SK-N-MC (cell line): ENCODE results near the gene PAFAH1B1.
A peak's percentile ranks its signal among the peaks of the same experiment; 100 is the strongest.

Experiments used
- DNase-seq: peaks from one replicate; pipeline ENCODE4 v3.0.0-alpha.2; 2011; ENCODE audit warnings: low read depth, low spot score
- H3K27ac ChIP-seq: fragments of 200-600 bp; sonication (generic); 2 replicates; pipeline ENCODE4 v1.5.1; 2016; ENCODE audit warnings: mixed run types
- H3K36me3 ChIP-seq: fragments of 200-600 bp; sonication (generic); 2 replicates; pipeline ENCODE4 v1.6.1; 2017; ENCODE audit warnings: antibody characterized with exemption, low read length, mixed read lengths; ENCODE audit not compliant: insufficient read depth
- H3K4me3 ChIP-seq: fragments of 200-600 bp; sonication (generic); 2 replicates; pipeline ENCODE4 v1.5.1; 2016
- H3K9ac ChIP-seq: fragments of 200-600 bp; sonication (generic); 2 replicates; pipeline ENCODE4 v1.8.0; 2017; ENCODE audit warnings: mixed run types, mixed read lengths; ENCODE audit not compliant: insufficient read length
- H3K9me3 ChIP-seq: fragments of 200-600 bp; sonication (generic); 2 replicates; pipeline ENCODE4 v1.6.1; 2017; ENCODE audit warnings: low read depth, mild to moderate bottlenecking, antibody characterized with exemption, low read length, moderate library complexity, mixed read lengths
- EZH2 ChIP-seq: fragments of 200-600 bp; sonication (generic); IDR thresholded peaks from one replicate; pipeline ENCODE4 v1.6.1; 2017; ENCODE audit warnings: antibody characterized with exemption
- FOXP2 ChIP-seq: optimal IDR thresholded peaks from 2 replicates; pipeline ENCODE3; 2011; ENCODE audit warnings: mild to moderate bottlenecking, moderate library complexity; ENCODE audit not compliant: insufficient read depth; ENCODE audit errors: extremely low read length, control extremely low read depth
- POLR2AphosphoS5 ChIP-seq: IDR thresholded peaks from 2 replicates; pipeline ENCODE4 v1.6.1; 2012; ENCODE audit warnings: mild to moderate bottlenecking, low read depth, low read length, borderline replicate concordance

PAFAH1B1 gene

DNA sequence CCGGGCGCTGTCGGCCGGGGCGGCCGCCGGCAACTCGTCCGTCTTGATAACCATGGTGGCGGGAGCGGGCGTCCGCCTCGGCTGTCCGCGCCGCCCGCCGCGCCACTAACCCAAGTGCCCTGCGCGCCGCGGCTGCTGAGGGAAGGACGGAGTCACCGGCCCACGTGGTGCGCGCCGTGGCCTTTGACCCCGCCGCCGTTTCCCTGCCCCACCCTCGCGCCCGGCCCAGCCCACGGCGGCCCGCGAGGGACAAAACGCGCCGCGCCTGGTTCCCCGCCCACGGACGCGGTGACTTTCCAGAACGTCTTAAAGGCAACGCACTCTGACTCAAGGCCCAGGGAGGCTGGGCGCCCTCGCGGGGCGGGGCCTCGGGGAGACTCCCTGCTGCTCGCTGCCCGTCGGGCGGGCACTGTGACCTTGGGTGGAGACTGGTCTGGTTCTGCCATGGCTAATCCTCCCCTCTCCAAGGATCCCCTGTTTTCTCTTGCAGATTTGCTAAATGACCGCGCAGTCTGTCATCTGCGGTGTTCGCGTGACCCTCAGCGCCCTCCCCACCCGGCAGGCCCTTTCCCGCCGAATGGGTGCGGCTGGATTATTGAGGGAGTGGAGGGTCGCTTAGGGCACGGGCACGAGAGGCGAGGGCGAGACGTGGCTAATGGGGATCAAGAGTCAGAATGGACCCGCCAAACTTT lies 118.3 kb downstream of the PAFAH1B1 start, which contains the start of gene CLUH:
Gene CLUH (minus strand): TSS at position 157 of the 692 bp plus-strand sequence. CDS start 103 bp downstream, at position 54.
- peak within 1 kb of the TSS; percentile 93 for H3K9ac ChIP-seq
- no peak for TF ChIP-seq EZH2
- TF ChIP-seq POLR2AphosphoS5 = 0 out of 2 replicates have a peak, but pooled peaks have one; percentile 39
- no peak for DNase-seq
- H3K4me3 ChIP-seq = peak within 1 kb of the TSS; percentile 92
- H3K27ac ChIP-seq = 0 out of 2 replicates have a peak within 1 kb of the TSS, but pooled peaks have one; percentile 25
- no peaks in the 10 kb centered on the region for H3K9me3 ChIP-seq
- H3K36me3 ChIP-seq = no peaks in the 10 kb centered on the region

DNA sequence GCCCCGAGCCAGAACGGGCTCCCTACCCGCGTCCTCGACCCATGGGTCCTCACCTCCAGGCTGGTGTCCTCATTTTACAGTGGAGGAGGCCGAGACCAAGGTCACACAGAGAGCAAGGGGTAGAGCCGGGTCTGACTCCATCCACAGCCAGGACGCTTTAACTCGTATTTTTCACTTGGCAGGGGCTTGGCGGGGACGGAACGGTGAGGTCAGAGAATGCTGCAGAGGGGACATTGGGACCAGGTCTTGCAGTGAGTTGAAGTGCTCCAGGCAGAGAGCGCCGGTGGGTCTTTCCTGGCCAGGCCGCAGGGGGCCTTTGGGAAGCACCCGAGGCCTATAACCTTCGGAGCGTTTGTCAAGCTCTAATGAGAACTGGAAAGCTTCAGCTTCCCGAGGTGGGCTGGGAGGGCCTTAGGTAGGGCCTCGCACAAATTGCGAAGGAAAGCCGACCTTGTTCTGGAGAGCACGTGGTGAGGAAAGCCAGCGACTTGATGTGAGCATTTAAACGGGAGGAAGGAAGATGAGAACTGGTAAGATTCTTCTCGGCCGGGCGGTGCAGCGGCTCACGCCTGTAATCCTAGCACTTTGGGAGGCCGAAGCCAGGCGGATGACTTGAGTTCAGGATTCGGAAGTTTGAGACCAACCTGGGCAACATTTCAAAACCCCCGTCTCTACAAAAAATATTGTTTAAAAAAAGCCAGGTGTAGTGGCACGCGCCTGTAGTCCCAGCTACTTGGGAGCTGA lies 119.0 kb downstream of the PAFAH1B1 start:
- peak overlapping the region; percentile 93 for H3K9ac ChIP-seq
- no peak for DNase-seq
- 0 out of 2 replicates have a peak overlapping the region, but pooled peaks have one; percentile 6 for H3K27ac ChIP-seq
- no peaks in the 10 kb centered on the region for H3K9me3 ChIP-seq
- no peaks in the 10 kb centered on the region for H3K36me3 ChIP-seq
- peak overlapping the region; percentile 92 for H3K4me3 ChIP-seq
- TF ChIP-seq EZH2 = no peak
- no peak for TF ChIP-seq POLR2AphosphoS5
- no peak for TF ChIP-seq FOXP2

GRCh38 chr17:2713881-2714280 lies 120.4 kb downstream of the PAFAH1B1 start:
- no peak for DNase-seq
- no peak for TF ChIP-seq EZH2
- TF ChIP-seq POLR2AphosphoS5 = no peak
- TF ChIP-seq FOXP2 = no peak
- no peak overlapping the region for H3K27ac ChIP-seq
- no peak overlapping the region for H3K4me3 ChIP-seq
- H3K9ac ChIP-seq = no peak overlapping the region
- H3K36me3 ChIP-seq = no peaks in the 10 kb centered on the region
- no peaks in the 10 kb centered on the region for H3K9me3 ChIP-seq

DNA sequence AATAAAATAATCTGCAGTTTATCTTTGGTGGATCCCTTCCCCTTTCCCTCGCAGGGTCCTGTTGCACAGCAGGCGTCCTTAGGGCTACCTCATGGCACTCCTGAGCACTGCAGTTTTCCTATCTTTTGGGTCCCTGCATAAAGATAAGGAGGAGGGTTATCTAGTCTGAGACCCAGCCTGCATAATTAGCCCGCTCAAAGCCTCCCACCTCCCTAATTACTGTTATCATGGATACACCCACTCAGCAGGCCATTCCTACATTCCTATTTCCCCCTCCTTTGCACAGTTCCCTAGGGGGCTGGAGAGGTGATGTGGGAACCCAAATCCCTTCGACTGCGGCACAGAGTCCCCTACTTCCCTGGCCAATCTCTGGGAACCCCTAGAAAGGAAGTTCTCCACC lies 123.2 kb downstream of the PAFAH1B1 start:
- Histone ChIP-seq H3K9me3 (no peaks in the 10 kb centered on the region), H3K36me3 (no peaks in the 10 kb centered on the region), H3K4me3 (no peak overlapping the region), H3K9ac (no peak overlapping the region), H3K27ac (no peak overlapping the region)
- DNase-seq = no peak
- TF ChIP-seq POLR2AphosphoS5 = no peak
- TF ChIP-seq EZH2 = no peak
- TF ChIP-seq FOXP2 = no peak

DNA sequence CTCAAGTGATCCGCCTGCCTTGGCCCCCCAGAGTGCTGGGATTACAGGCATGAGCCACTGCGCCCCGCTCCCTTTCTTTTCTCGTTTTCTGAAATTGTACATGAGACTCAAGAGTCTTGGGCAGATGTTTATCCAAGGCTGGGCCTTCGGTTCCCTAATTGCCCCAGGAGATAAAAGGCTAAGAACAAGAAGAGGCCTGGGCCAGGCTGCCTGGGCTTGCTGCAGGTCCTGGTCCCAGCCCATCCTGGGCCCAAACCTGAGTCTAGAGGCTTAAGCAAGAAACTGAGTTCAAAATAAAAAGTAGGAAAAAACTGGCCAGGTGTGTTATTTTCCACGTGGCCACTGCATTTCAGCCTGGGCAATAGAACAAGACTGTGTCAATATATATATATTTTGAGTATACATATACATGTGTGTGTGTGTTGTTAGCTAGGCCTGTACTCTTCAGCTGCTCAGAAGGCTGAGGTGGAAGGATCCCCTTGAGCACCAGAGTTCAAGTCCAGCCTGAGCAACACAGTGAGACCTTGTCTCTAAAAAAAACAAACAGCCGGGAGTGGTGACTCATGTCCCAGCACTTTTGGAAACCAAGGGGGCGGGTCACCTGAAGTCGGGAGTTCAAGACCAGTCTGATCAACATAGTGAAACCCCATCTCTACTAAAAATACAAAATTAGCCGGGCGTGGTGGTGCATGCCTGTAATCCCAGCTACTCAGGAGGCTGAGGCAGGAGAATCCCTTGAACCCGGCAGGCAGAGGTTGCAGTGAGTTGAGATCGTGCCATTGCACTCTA lies 124.9 kb downstream of the PAFAH1B1 start:
- no peak for DNase-seq
- H3K9me3 ChIP-seq = no peaks in the 10 kb centered on the region
- H3K36me3 ChIP-seq = no peaks in the 10 kb centered on the region
- no peak overlapping the region for H3K27ac ChIP-seq
- H3K4me3 ChIP-seq = no peak overlapping the region
- H3K9ac ChIP-seq = no peak overlapping the region
- no peak for TF ChIP-seq POLR2AphosphoS5
- no peak for TF ChIP-seq EZH2
- TF ChIP-seq FOXP2 = no peak

DNA sequence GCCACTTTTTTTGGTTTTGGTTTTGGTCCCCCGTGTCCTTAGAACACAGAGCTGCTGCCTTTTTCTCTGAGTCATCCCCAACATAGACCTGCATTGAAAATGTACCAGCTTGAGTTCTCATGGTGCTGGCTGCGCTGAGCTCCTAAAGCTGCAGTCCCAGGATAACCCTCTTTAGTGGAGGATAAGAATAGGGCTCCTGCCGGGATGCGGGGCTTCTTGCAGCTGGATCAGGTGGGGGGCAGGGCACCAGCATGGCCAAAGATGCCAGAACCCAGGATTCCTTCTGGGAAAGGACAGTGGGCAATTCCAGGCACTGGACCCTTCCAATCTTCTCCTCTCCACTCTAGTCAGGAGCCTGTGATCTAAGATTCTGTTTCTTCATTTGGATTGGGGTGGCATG lies 126.4 kb downstream of the PAFAH1B1 start:
- H3K4me3 ChIP-seq = no peak overlapping the region
- no peak for TF ChIP-seq EZH2
- no peak for TF ChIP-seq POLR2AphosphoS5
- no peak for TF ChIP-seq FOXP2
- no peaks in the 10 kb centered on the region for H3K9me3 ChIP-seq
- H3K9ac ChIP-seq = no peak overlapping the region
- H3K27ac ChIP-seq = no peak overlapping the region
- DNase-seq = no peak
- no peaks in the 10 kb centered on the region for H3K36me3 ChIP-seq

GRCh38 chr17:2721603-2722002 lies 128.1 kb downstream of the PAFAH1B1 start:
- H3K9me3 ChIP-seq = no peaks in the 10 kb centered on the region
- DNase-seq = no peak
- no peak for TF ChIP-seq FOXP2
- TF ChIP-seq EZH2 = no peak
- no peak for TF ChIP-seq POLR2AphosphoS5

GRCh38 chr17:2722611-2723010 lies 129.2 kb downstream of the PAFAH1B1 start:
- Histone ChIP-seq H3K27ac (no peak overlapping the region), H3K9ac (no peak overlapping the region), H3K4me3 (no peak overlapping the region), H3K36me3 (no peaks in the 10 kb centered on the region), H3K9me3 (no peaks in the 10 kb centered on the region)
- TF ChIP-seq POLR2AphosphoS5 (no peak), FOXP2 (no peak), EZH2 (no peak)
- no peak for DNase-seq

More at GRCh38 chr17:2721603-2722002, 128.1 kb downstream of the PAFAH1B1 start:
- Histone ChIP-seq H3K4me3 (no peak overlapping the region), H3K9ac (no peak overlapping the region), H3K36me3 (no peaks in the 10 kb centered on the region), H3K27ac (no peak overlapping the region)
